GM12878 (cell line): ENCODE measurements around the gene TOM1L2. TPM values are rescaled to one million over a fixed set of nuclear protein-coding genes. Genes with fewer than 3 reads are reported as not detected.

Experiments
- ATAC-seq: fragments of 200-7000 bp; cut with Tn5 transposase; 3 replicates; pipeline ENCODE4 v1.9.1; 2020; ENCODE audit warnings: mild to moderate bottlenecking, moderate library complexity
- BruUV-seq: library from RNA; stranded (reverse); fragments of 400-500 nt; replicated peaks from 2 replicates; lab custom pipeline; 2021; lab: Mats Ljungman, UMichigan
- CTCF ChIA-PET: fragments of 300-600 bp; sonication (Branson Sonifier 250); formaldehyde crosslinking; extraction: SDS; loops from one replicate; lab custom pipeline; 2021; ENCODE audit warnings: inconsistent platforms; lab: Yijun Ruan, JAX
- POLR2A ChIA-PET: fragments of 350-600 bp; formaldehyde crosslinking; extraction: SDS; loops from one replicate; lab custom pipeline; 2021; ENCODE audit warnings: inconsistent platforms; lab: Charles Lee
- RAD21 ChIA-PET: fragments of 300-600 bp; sonication (Branson Sonifier 250); formaldehyde crosslinking; loops from one replicate; lab custom pipeline; 2023; ENCODE audit warnings: antibody characterized with exemption; ENCODE audit not compliant: unreplicated experiment; lab: Charles Lee
- SMC1A ChIA-PET: fragments of 300-600 bp; sonication (Branson Sonifier 250); formaldehyde crosslinking; loops from one replicate; lab custom pipeline; 2023; ENCODE audit not compliant: unreplicated experiment, uncharacterized antibody; lab: Charles Lee
- DNase-seq: peaks from one replicate; pipeline ENCODE4 v3.0.0-alpha.2; 2011; ENCODE audit warnings: low read depth, low spot score
- FAIRE-seq: peaks from 3 replicates; lab custom pipeline; 2011; peaks lifted over from hg19 to GRCh38; lab: Jason Lieb, UNC
- H2AFZ ChIP-seq: 2 replicates; pipeline ENCODE4 v1.6.0; 2011; ENCODE audit warnings: low read depth, low read length, control low read depth; ENCODE audit not compliant: control insufficient read depth
- H3K27ac ChIP-seq: 2 replicates; pipeline ENCODE4 v1.5.1; 2011; ENCODE audit warnings: control low read depth; ENCODE audit not compliant: control insufficient read depth, insufficient read depth
- H3K27me3 ChIP-seq, 2 experiments: replicated peaks in 1 of 2; 2 replicates each; pipeline versions ENCODE4 v1.6.0 to v1.6.1; 2011; ENCODE audit warnings: low read length in 1 of 2; ENCODE audit not compliant: control insufficient read depth in 2 of 2, insufficient read depth in 2 of 2
- H3K36me3 ChIP-seq, 2 experiments: 2 replicates each; pipeline ENCODE4 v1.5.1; 2011; ENCODE audit warnings: low read length in 1 of 2; ENCODE audit not compliant: control insufficient read depth in 2 of 2, insufficient read depth in 2 of 2
- H3K4me1 ChIP-seq: 2 replicates; pipeline ENCODE4 v1.6.1; 2011; ENCODE audit warnings: mild to moderate bottlenecking, low read length, moderate library complexity, mixed read lengths; ENCODE audit not compliant: control insufficient read depth, insufficient read depth
- H3K4me2 ChIP-seq: 2 replicates; pipeline ENCODE4 v1.6.0; 2011; ENCODE audit warnings: control low read depth; ENCODE audit not compliant: control insufficient read depth, insufficient read depth
- H3K4me3 ChIP-seq: fragments of 200-600 bp; sonication (generic); 2 replicates; pipeline ENCODE4 v1.5.1; 2016
- H3K79me2 ChIP-seq: 2 replicates; pipeline ENCODE4 v1.6.0; 2011; ENCODE audit warnings: low read length; ENCODE audit not compliant: control insufficient read depth, insufficient read depth
- H3K9ac ChIP-seq: 2 replicates; pipeline ENCODE4 v1.8.0; 2011; ENCODE audit warnings: low read length, control low read depth, mixed read lengths; ENCODE audit not compliant: control insufficient read depth, insufficient read depth
- H3K9me3 ChIP-seq: replicated peaks from 3 replicates; pipeline ENCODE4 v1.5.1; 2011; ENCODE audit warnings: mild to moderate bottlenecking, low read length; ENCODE audit not compliant: control insufficient read depth, insufficient read depth
- H4K20me1 ChIP-seq: 2 replicates; pipeline ENCODE4 v1.6.0; 2011; ENCODE audit not compliant: control insufficient read depth, insufficient read depth
- EED ChIP-seq: sonication (generic); IDR thresholded peaks from 2 replicates; pipeline ENCODE4 v1.6.1; 2016; ENCODE audit warnings: antibody characterized with exemption, low read depth
- FOXK2 ChIP-seq: fragments of 450-650 bp; IDR thresholded peaks from 2 replicates; pipeline ENCODE4 v1.6.1; 2017; ENCODE audit warnings: mild to moderate bottlenecking, moderate library complexity
- MTA2 ChIP-seq: fragments of 450-650 bp; IDR thresholded peaks from 2 replicates; pipeline ENCODE4 v1.6.1; 2016; ENCODE audit warnings: low read depth, mild to moderate bottlenecking, moderate library complexity
- MXI1 ChIP-seq: fragments of 150-350 bp; IDR thresholded peaks from 2 replicates; pipeline ENCODE4 v1.6.1; 2011; ENCODE audit warnings: low read depth, mild to moderate bottlenecking, inconsistent platforms, low read length, improper control_type of control experiment
- NKRF ChIP-seq: fragments of 450-650 bp; conservative IDR thresholded peaks from 2 replicates; pipeline ENCODE4 v1.6.1; 2017; ENCODE audit warnings: mild to moderate bottlenecking, moderate library complexity
- SP1 ChIP-seq: IDR thresholded peaks from one replicate; pipeline ENCODE4 v1.6.1; 2011; ENCODE audit warnings: low read depth, low read length
- ZNF24 ChIP-seq: fragments of 450-650 bp; IDR thresholded peaks from 2 replicates; pipeline ENCODE4 v1.6.1; 2017; ENCODE audit warnings: antibody characterized with exemption, mild to moderate bottlenecking
- ZNF687 ChIP-seq: fragments of 450-650 bp; IDR thresholded peaks from 2 replicates; pipeline ENCODE4 v1.6.1; 2017; ENCODE audit warnings: mild to moderate bottlenecking, moderate library complexity
- WGBS: methylation state at CpG from one replicate; pipeline ENCODE4 v1.1.6; 2016; ENCODE audit warnings: low lambda C conversion rate; ENCODE audit not compliant: insufficient replicate concordance, insufficient coverage; ENCODE audit errors: missing lambda C conversion rate; 5-methylcytosine and 5-hydroxymethylcytosine counted together
- in situ Hi-C: fragments of 300-500 bp; cut with MboI; formaldehyde crosslinking; loops from 9 replicates; pipeline ENCODE4 v1.14.3; 2018; ENCODE audit warnings: mixed read lengths
- intact Hi-C: fragments of 100-400 bp; cut with micrococcal nuclease; formaldehyde crosslinking; loops from one replicate; pipeline ENCODE4 v1.14.2; 2022; ENCODE audit not compliant: unreplicated experiment
- polyA plus RNA-seq, 11 experiments: library from polyadenylated mRNA; depleted of rRNA in 4 of 11; unstranded in 6 of 11; stranded (reverse) in 5 of 11; fragments of >200 nt; fragmentation: Nextera tagmentation in 4 of 11; fragmentation: Illumina TruSeq in 1 of 11; extraction: Ambion mirVana in 4 of 11; extraction: Trizol in 1 of 11; gene quantifications; 1 replicate in 1 of 11; 2 replicates in 10 of 11; pipeline versions ENCODE4 v1.2.1 to v1.2.3, GENCODE V29; 2011 to 2016; ENCODE audit warnings: inconsistent platforms in 2 of 11, missing spikeins in 2 of 11, low read depth in 1 of 11
- total RNA-seq, 4 experiments: library from RNA; depleted of rRNA in 3 of 4; stranded (reverse); fragments of >200 nt in 3 of 4; fragmentation: Illumina TruSeq in 1 of 4; extraction: Trizol in 1 of 4; gene quantifications; 2 replicates each; pipeline versions ENCODE4 v1.2.1 to v1.2.3, GENCODE V29; 2013 to 2021
- TF ChIP-seq, protein P1 (sequence below), 3 experiments: IDR thresholded peaks in 2 of 3; conservative IDR thresholded peaks in 1 of 3; 2 replicates each; pipeline ENCODE4 v1.5.1; 2011; ENCODE audit warnings: low read depth in 3 of 3, low read length in 3 of 3, mild to moderate bottlenecking in 3 of 3, control low read depth in 2 of 3, moderate library complexity in 2 of 3, inconsistent platforms in 1 of 3, mixed read lengths in 1 of 3; ENCODE audit not compliant: control insufficient read depth in 2 of 3, insufficient read depth in 1 of 3; ENCODE audit errors: extremely low read depth in 1 of 3

Gene TOM1L2
- total and polyA plus RNA-seq, 10 of the 15 experiments (the other 5 are each of a cell fraction or from before 2014, with no cell fraction given), result 0.19 to 19.2 (median 8.1) TPM

- TF ChIP-seq ZNF687, result no peak
- TF ChIP-seq, protein P1, sequence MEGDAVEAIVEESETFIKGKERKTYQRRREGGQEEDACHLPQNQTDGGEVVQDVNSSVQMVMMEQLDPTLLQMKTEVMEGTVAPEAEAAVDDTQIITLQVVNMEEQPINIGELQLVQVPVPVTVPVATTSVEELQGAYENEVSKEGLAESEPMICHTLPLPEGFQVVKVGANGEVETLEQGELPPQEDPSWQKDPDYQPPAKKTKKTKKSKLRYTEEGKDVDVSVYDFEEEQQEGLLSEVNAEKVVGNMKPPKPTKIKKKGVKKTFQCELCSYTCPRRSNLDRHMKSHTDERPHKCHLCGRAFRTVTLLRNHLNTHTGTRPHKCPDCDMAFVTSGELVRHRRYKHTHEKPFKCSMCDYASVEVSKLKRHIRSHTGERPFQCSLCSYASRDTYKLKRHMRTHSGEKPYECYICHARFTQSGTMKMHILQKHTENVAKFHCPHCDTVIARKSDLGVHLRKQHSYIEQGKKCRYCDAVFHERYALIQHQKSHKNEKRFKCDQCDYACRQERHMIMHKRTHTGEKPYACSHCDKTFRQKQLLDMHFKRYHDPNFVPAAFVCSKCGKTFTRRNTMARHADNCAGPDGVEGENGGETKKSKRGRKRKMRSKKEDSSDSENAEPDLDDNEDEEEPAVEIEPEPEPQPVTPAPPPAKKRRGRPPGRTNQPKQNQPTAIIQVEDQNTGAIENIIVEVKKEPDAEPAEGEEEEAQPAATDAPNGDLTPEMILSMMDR (IDR thresholded peaks at IDR 0.05 in 2 of 3, conservative IDR thresholded peaks at IDR 0.05 in 1 of 3; ENCODE audit: control insufficient read depth in 2 of 3, extremely low read depth in 1 of 3, insufficient read depth in 1 of 3, low read depth in 3 of 3, low read length in 3 of 3), result no peak
Measured at GRCh38 chr17:17822616-17823015, 149.6 kb downstream of the TOM1L2 start (continued).

GRCh38 chr17:17822189-17822588, 150.0 kb downstream of the TOM1L2 start:
- H3K9ac ChIP-seq, result no peak overlapping the region
- no peak for ATAC-seq
- 86% methylated on average over 1 of the region's 1 CpG for WGBS
- H3K79me2 ChIP-seq, result no peaks in the 10 kb centered on the region; the same call in 1 of the 2 replicates
- H4K20me1 ChIP-seq, result no peaks in the 10 kb centered on the region; the same call in 1 of the 2 replicates
- RAD21 ChIA-PET, result interaction anchor here (0.5 to 9.0 kb wide), 4 partner anchors 11 to 521 kb away, joined by 3 to 105 read pairs (median 4); partner anchors contain the start of gene SREBF1
- CTCF ChIA-PET, result interaction anchor here (1.4 to 1.6 kb wide), 3 partner anchors 13 to 97 kb away, joined by 4 to 6 read pairs (median 4); no protein-coding TSS in a partner anchor
- FAIRE-seq, result no peak
- DNase-seq, result no peak
- H3K4me2 ChIP-seq, result no peak overlapping the region; the same call in 1 of the 2 replicates
- intact Hi-C loops (loop anchor here (5.0 kb wide), 1 partner anchor 215 kb away; the partner anchor contains the start of genes ATPAF2 and GID4), in situ Hi-C loops (no loop called here)
- H3K9me3 ChIP-seq, result no peaks in the 10 kb centered on the region
- no peak overlapping the region for H3K4me3 ChIP-seq
- no peaks in the 10 kb centered on the region for H3K27me3 ChIP-seq
- H3K36me3 ChIP-seq, result peaks cover 5 to 17% of the 10 kb centered on the region in 2 experiments; a peak in 3 of 4 replicates
- no TSS peak for BruUV-seq
- H2AFZ ChIP-seq, result no peak overlapping the region
- H3K4me1 ChIP-seq, result peaks cover 54% of the 10 kb centered on the region
- SMC1A ChIA-PET, result interaction anchor here (0.8 to 4.4 kb wide), 4 partner anchors 12 to 211 kb away, joined by 3 to 46 read pairs (median 5); partner anchors contain the start of gene SREBF1
- POLR2A ChIA-PET, result interaction anchor here (10.9 kb wide), 1 partner anchor 14 kb away, joined by 163 read pairs; the partner anchor contains the start of gene SREBF1
- no peak overlapping the region for H3K27ac ChIP-seq
- TF ChIP-seq MXI1 (no peak), ZNF24 (no peak), NKRF (no peak), SP1 (no peak), FOXK2 (no peak), MTA2 (no peak), EED (no peak)
